CD4-positive, alpha-beta T cell (primary cell): ENCODE results near the gene PHF21B. TPM values are rescaled to one million over a fixed set of nuclear protein-coding genes. Genes with fewer than 3 reads are reported as not detected.
A peak's percentile ranks its signal among the peaks of the same experiment; 100 is the strongest.
"Not testable (repeated sequence)": the region's sequence is repeated elsewhere in the genome, so short reads cannot be mapped to it uniquely, and the experiment has no call there.

Experiments used
- ATAC-seq: fragments of 200-7000 bp; cut with Tn5 transposase; one replicate; pipeline ENCODE4 v1.10.0; 2022; ENCODE audit warnings: mild to moderate bottlenecking; ENCODE audit not compliant: poor library complexity
- CTCF ChIA-PET: fragments of 350-600 bp; sonication (Branson Sonifier 250); formaldehyde crosslinking; loops from one replicate; lab custom pipeline; 2021; ENCODE audit warnings: antibody characterized with exemption, inconsistent platforms; lab: Charles Lee
- POLR2A ChIA-PET: fragments of 350-600 bp; sonication (Branson Sonifier 250); formaldehyde crosslinking; loops from one replicate; lab custom pipeline; 2021; ENCODE audit warnings: antibody characterized with exemption, inconsistent platforms; lab: Charles Lee
- DNase-seq, 14 experiments: peaks; one replicate each; pipeline ENCODE4 v3.0.0-alpha.2; 2013 to 2020; ENCODE audit warnings: mixed read lengths in 2 of 14
- H3K27ac ChIP-seq, 2 donors: one replicate each; pipeline versions ENCODE4 v1.5.1 to v1.7.0; 2013; ENCODE audit warnings: low read length in 2 of 2, low read depth in 1 of 2, mild to moderate bottlenecking in 1 of 2
- H3K27me3 ChIP-seq, 2 experiments: 1 replicate in 1 of 2; 2 replicates in 1 of 2; pipeline versions ENCODE4 v1.6.1 to v1.7.0; 2013; ENCODE audit warnings: low read length in 2 of 2, control low read depth in 1 of 2, mild to moderate bottlenecking in 1 of 2, moderate library complexity in 1 of 2; ENCODE audit not compliant: insufficient read depth in 2 of 2, control insufficient read depth in 1 of 2
- H3K36me3 ChIP-seq: one replicate; pipeline ENCODE4 v1.6.1; 2013; ENCODE audit warnings: low read length, control low read depth; ENCODE audit not compliant: insufficient read depth
- H3K4me1 ChIP-seq: one replicate; pipeline ENCODE4 v1.6.1; 2013; ENCODE audit warnings: low read length, control low read depth; ENCODE audit not compliant: insufficient read depth
- H3K4me3 ChIP-seq: one replicate; pipeline ENCODE4 v1.5.1; 2013; ENCODE audit warnings: mild to moderate bottlenecking, low read length, moderate library complexity
- H3K9me3 ChIP-seq, 2 experiments: 1 replicate in 1 of 2; 2 replicates in 1 of 2; pipeline versions ENCODE4 v1.6.1 to v1.7.0; 2013; ENCODE audit warnings: low read length in 2 of 2, mild to moderate bottlenecking in 2 of 2, control low read depth in 1 of 2, moderate library complexity in 1 of 2; ENCODE audit not compliant: control insufficient read depth in 1 of 2, insufficient read depth in 1 of 2
- H3K27ac Mint-ChIP-seq: one replicate; pipeline ENCODE4 v1.8.0; 2020; ENCODE audit warnings: mixed read lengths
- H3K27me3 Mint-ChIP-seq: one replicate; pipeline ENCODE4 v1.8.0; 2021; ENCODE audit warnings: mixed read lengths
- H3K36me3 Mint-ChIP-seq: one replicate; pipeline ENCODE4 v1.8.0; 2021; ENCODE audit warnings: low read depth, mixed read lengths
- H3K4me1 Mint-ChIP-seq: one replicate; pipeline ENCODE4 v1.8.0; 2021; ENCODE audit warnings: low read depth, mixed read lengths
- H3K4me3 Mint-ChIP-seq: one replicate; pipeline ENCODE4 v1.8.0; 2020; ENCODE audit warnings: mild to moderate bottlenecking, mixed read lengths
- H3K9me3 Mint-ChIP-seq: one replicate; pipeline ENCODE4 v1.8.0; 2020; ENCODE audit warnings: mixed read lengths
- CTCF ChIP-seq: fragments of 200-600 bp; IDR thresholded peaks from one replicate; pipeline ENCODE4 v1.8.0; 2022; ENCODE audit warnings: antibody characterized with exemption, mild to moderate bottlenecking
- intact Hi-C, 2 experiments: fragments of 100-400 bp; cut with DNase I in 1 of 2; cut with micrococcal nuclease in 1 of 2; formaldehyde crosslinking; loops; one replicate each; pipeline versions ENCODE4 v1.15.1 to v1.9.0; 2023 to 2025; cut with DNase I, micrococcal nuclease
- total RNA-seq, 174 experiments: library from RNA in 2 of 174; stranded (reverse) in 2 of 174; gene quantifications; one replicate each; pipeline ENCODE4 v1.2.3 and lab custom pipeline; 2021 to 2026

Gene PHF21B
- total RNA-seq, 2 experiments from 2014 or later = not detected

DNA sequence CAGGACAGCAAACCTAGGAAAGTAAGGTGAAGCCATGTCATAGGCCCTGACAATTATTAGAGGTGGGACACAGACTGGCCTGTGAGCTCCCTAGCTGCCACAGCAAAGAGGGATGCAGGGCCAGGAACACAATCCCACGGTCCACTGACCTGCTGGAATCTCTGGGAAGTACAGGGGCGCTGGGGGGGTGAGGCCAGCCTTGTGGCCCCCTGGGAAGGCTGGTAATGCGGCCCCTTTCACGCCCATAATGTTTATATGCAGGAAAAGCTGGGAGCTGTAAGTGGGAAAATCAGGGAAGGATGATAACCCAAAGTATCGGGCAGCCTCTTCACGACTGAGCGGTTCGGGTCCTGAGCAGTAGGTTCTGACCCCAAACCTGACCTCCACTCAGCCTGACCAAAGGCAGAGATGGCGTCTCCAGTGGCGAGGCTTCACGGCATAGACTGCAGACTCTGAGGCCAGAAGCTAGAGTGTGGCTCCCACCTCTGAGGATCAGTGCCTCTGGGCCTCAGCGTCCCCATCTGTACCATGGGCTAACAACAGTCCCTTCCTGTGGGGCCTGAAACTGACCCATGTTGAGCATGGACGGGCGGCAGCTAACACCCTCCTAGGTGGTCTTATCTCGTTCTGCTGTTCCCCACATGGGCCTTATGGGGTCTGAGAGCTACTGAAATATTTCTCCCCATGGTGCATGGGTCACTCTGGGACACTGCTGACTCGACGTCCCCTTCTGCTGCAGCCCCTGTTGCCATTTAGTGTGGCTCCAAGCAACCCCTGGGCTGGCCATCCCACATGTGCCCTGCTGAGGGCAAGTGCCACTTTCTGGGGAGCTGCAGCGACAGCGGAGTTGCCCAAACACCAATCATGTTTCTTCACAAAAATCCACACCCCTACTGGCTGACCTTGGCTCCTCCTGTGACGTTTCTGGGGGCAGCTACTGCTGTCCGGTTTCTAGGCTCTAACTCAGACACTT, 101.8 kb downstream of the PHF21B start:
- Histone ChIP-seq H3K9me3 (peaks cover 0 to 19% of the 10 kb centered on the region in 2 experiments), H3K27ac (no peak overlapping the region), H3K27me3 (peaks cover 0 to 7% of the 10 kb centered on the region in 2 experiments), H3K4me3 (no peak overlapping the region), H3K4me1 (no peaks in the 10 kb centered on the region), H3K36me3 (no peaks in the 10 kb centered on the region)
- no peak overlapping the region for H3K27ac Mint-ChIP-seq
- no peak for TF ChIP-seq CTCF
- H3K9me3 Mint-ChIP-seq = peaks cover 6% of the 10 kb centered on the region
- no peaks in the 10 kb centered on the region for H3K36me3 Mint-ChIP-seq
- ChIA-PET CTCF (no interaction called here), POLR2A (no interaction called here)
- DNase-seq = no peak
- intact Hi-C loops = no loop called here
- H3K4me1 Mint-ChIP-seq = no peaks in the 10 kb centered on the region
- H3K4me3 Mint-ChIP-seq = no peak overlapping the region
- peaks cover 38% of the 10 kb centered on the region for H3K27me3 Mint-ChIP-seq
- ATAC-seq = no peak

DNA sequence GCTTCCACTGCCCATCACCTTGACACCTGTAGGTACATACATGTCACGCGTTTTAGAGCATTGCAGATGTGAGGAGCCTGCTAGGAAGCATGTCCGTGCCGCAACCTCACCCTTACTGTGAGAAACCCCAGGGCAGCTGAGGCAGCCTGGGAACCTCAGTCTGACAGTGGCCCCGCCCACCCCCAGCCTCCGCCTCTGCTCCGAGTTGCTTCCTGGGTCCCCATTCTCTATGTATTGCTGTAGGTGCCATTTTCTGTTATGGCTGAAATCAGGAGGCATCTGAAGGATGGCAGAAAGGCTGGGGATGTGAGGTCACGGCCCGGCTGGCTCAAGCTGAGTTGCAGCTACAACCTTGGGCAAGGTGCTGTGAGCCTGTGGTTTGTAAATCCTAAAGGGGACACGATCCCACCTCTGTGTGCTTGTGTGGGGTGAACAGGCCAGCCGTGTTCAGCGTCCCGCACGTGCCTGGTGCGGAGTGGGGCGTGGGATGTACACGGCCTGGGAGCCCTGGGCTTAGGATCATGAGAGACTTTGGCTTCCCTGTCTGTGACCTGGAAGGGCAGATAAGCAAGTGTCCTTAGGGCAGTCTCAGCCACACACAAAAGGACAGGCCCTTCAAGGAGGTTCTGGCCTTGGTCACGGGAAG, 102.7 kb downstream of the PHF21B start:
- H3K27ac ChIP-seq = no peak overlapping the region
- intact Hi-C loops = no loop called here
- Mint-ChIP-seq H3K4me1 (no peaks in the 10 kb centered on the region), H3K27me3 (peaks cover 42% of the 10 kb centered on the region), H3K27ac (no peak overlapping the region), H3K36me3 (no peaks in the 10 kb centered on the region), H3K9me3 (peaks cover 8% of the 10 kb centered on the region), H3K4me3 (no peak overlapping the region)
- no peak for TF ChIP-seq CTCF
- ATAC-seq = no peak
- no peak overlapping the region for H3K4me3 ChIP-seq
- POLR2A ChIA-PET = no interaction called here
- CTCF ChIA-PET = no interaction called here
- peak in 1 of 14 experiments; percentile 27 for DNase-seq
- peaks cover 0 to 7% of the 10 kb centered on the region in 2 experiments for H3K27me3 ChIP-seq
- no peaks in the 10 kb centered on the region for H3K4me1 ChIP-seq
- H3K9me3 ChIP-seq = peaks cover under 1 to 15% of the 10 kb centered on the region in 2 experiments
- H3K36me3 ChIP-seq = no peaks in the 10 kb centered on the region

- ChIA-PET CTCF (no interaction called here), POLR2A (interaction anchor here (0.6 kb wide), 1 partner anchor 1063 kb away, joined by 3 read pairs; no protein-coding TSS in a partner anchor)
- peaks cover 42% of the 10 kb centered on the region for H3K27me3 Mint-ChIP-seq
- H3K4me3 Mint-ChIP-seq = no peak overlapping the region
- Histone ChIP-seq H3K27me3 (peaks cover 0 to 7% of the 10 kb centered on the region in 2 experiments), H3K4me1 (no peaks in the 10 kb centered on the region), H3K9me3 (peaks cover 8 to 11% of the 10 kb centered on the region in 2 experiments), H3K27ac (no peak overlapping the region), H3K36me3 (no peaks in the 10 kb centered on the region), H3K4me3 (no peak overlapping the region)
- ATAC-seq (no peak), DNase-seq (no peak)
- intact Hi-C loops = no loop called here
- peaks cover 8% of the 10 kb centered on the region for H3K9me3 Mint-ChIP-seq
- no peak for TF ChIP-seq CTCF
- H3K27ac Mint-ChIP-seq = no peak overlapping the region
- H3K36me3 Mint-ChIP-seq = no peaks in the 10 kb centered on the region
- H3K4me1 Mint-ChIP-seq = no peaks in the 10 kb centered on the region
Measured at GRCh38 chr22:44906248-44906936, 103.4 kb downstream of the PHF21B start.

DNA sequence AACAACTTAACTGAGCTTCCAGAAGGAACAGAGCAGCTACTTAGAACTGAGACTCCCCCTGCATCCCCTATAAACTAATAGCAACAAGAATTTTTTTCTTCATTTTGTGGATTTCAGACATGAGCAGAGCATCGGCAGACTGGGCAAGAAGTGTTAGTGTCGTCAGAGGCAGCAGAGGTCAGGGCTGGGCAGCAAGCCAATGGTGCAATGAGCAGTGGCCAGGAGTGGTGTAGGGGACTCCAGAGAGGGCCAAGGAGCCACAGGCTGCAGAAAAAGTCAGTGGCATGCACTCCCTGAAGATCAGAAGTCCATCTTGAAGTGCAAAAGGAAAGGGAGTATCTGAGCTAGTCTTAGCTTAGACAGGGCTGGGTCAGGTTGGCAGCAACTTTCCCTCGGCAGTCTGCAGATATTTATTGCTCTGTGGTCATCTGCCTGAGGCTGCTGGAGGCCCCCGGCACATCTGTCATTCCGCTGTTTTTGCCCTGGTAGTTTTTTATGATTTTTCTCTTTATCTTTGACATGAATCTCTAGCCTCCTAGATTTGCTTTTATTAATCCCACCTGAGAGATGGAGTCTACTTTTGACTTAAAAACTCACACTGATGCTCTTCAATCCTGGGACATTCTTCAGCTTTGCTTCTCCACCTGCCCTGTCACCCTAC, 105.2 kb downstream of the PHF21B start:
- H3K9me3 ChIP-seq = peaks cover 7 to 15% of the 10 kb centered on the region in 2 experiments
- DNase-seq, H3K9me3 Mint-ChIP-seq, H3K4me1 ChIP-seq, H3K36me3 ChIP-seq, H3K4me3 ChIP-seq, H3K27me3 ChIP-seq, H3K4me3 Mint-ChIP-seq, POLR2A ChIA-PET, CTCF ChIA-PET, ATAC-seq, H3K27ac Mint-ChIP-seq, H3K36me3 Mint-ChIP-seq, H3K27ac ChIP-seq, intact Hi-C loops, H3K4me1 Mint-ChIP-seq: not testable (repeated sequence)
- peaks cover 39% of the 10 kb centered on the region for H3K27me3 Mint-ChIP-seq
